ENCODE results near the gene MRPL54. TPM values are rescaled to one million over a fixed set of nuclear protein-coding genes. Genes with fewer than 3 reads are reported as not detected.
A peak's percentile ranks its signal among the peaks of the same experiment; 100 is the strongest.
"Not testable (repeated sequence)": the region's sequence is repeated elsewhere in the genome, so short reads cannot be mapped to it uniquely, and the experiment has no call there.

The MRPL54 gene
- total and polyA plus RNA-seq, 12 donors: 61.4 to 124 (median 69.3) TPM

GRCh38 chr19:3813473-3814392 lies 51.3 kb downstream of the MRPL54 start:
- TF ChIP-seq, protein P1, sequence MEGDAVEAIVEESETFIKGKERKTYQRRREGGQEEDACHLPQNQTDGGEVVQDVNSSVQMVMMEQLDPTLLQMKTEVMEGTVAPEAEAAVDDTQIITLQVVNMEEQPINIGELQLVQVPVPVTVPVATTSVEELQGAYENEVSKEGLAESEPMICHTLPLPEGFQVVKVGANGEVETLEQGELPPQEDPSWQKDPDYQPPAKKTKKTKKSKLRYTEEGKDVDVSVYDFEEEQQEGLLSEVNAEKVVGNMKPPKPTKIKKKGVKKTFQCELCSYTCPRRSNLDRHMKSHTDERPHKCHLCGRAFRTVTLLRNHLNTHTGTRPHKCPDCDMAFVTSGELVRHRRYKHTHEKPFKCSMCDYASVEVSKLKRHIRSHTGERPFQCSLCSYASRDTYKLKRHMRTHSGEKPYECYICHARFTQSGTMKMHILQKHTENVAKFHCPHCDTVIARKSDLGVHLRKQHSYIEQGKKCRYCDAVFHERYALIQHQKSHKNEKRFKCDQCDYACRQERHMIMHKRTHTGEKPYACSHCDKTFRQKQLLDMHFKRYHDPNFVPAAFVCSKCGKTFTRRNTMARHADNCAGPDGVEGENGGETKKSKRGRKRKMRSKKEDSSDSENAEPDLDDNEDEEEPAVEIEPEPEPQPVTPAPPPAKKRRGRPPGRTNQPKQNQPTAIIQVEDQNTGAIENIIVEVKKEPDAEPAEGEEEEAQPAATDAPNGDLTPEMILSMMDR (IDR thresholded peaks at IDR 0.05): no peak
- Histone ChIP-seq H3K4me1 (peaks cover 4 to 43% (median 20%) of the 10 kb centered on the region in 9 donors), H3K9me3 (no peaks in the 10 kb centered on the region), H3K27ac (peak overlapping the region in 8 of 10 donors; percentile 47 to 82 (median 75)), H3K4me3 (no peak overlapping the region), H3K27me3 (peaks cover 0 to 10% (median 0%) of the 10 kb centered on the region in 7 donors), H3K36me3 (no peaks in the 10 kb centered on the region)
- ATAC-seq (peak in 2 of 8 donors; percentile 13 to 34), DNase-seq (no peak)
- 57 to 61% methylated on average over 22 of the region's 22 CpGs for WGBS, 2 donors
- intact Hi-C loops (cut with DNase I): no loop called here

DNA sequence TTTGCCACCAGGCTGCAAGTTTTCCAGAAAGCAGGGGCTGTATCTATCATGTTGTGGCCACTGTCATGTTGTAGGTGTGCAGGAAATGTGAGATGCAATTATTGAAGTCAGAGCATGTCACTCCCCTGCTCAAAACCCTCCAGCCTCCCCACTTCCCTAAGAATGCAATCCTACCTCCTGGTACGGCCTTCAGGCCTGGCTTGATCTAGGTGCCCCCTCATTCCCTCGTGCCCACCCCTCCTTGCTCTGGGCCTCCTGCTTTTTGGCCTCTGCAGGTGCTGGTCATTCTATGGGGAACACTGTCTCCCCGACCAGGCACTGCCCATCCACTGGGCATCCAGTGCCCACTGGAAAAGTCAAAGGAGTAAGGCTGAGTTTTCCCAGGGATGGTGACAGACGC lies 52.2 kb downstream of the MRPL54 start:
- no peaks in the 10 kb centered on the region for H3K9me3 ChIP-seq
- DNase-seq (no peak), ATAC-seq (no peak)
- WGBS, 2 donors: 95 to 97% methylated on average over 4 of the region's 4 CpGs
- H3K27ac ChIP-seq: peak overlapping the region in 1 of 10 donors; percentile 26
- TF ChIP-seq, protein P1 (IDR thresholded peaks at IDR 0.05): no peak
- H3K27me3 ChIP-seq: peaks cover 0 to 10% (median 0%) of the 10 kb centered on the region in 7 donors
- intact Hi-C loops (cut with DNase I): no loop called here
- H3K36me3 ChIP-seq: no peaks in the 10 kb centered on the region
- peaks cover 4 to 48% (median 22%) of the 10 kb centered on the region in 9 donors for H3K4me1 ChIP-seq
- H3K4me3 ChIP-seq: no peak overlapping the region

DNA sequence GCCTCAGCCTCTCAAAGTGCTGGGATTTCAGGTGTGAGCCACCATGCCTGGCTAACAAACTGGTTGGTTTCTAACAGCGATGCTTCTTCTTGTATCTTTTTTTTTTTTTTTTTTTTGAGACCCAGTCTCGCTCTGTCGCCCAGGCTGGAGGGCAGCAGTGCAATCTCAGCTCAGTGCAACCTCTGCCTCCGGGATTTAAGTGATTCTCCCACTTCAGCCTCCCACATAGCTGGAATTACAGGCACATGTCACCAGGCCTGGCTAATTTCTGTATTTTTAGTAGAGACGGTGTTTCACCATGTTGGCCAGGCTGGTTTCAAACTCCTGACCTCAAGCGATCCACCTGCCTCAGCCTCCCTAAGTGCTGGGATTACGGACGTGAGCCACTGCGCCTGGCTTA lies 53.7 kb downstream of the MRPL54 start:
- WGBS, 2 donors: 93 to 96% methylated on average over 9 of the region's 9 CpGs
- H3K36me3 ChIP-seq; DNase-seq; H3K27me3 ChIP-seq; H3K9me3 ChIP-seq; H3K4me3 ChIP-seq; H3K27ac ChIP-seq; intact Hi-C loops (cut with DNase I); ATAC-seq: not testable (repeated sequence)
- H3K4me1 ChIP-seq: peaks cover 4 to 41% (median 22%) of the 10 kb centered on the region in 9 donors

- H3K27ac ChIP-seq: no peak overlapping the region
- H3K9me3 ChIP-seq: no peaks in the 10 kb centered on the region
- peaks cover 0 to under 1% (median 0%) of the 10 kb centered on the region in 7 donors for H3K27me3 ChIP-seq
- DNase-seq (no peak), ATAC-seq (no peak)
- TF ChIP-seq, protein P1 (IDR thresholded peaks at IDR 0.05): no peak
- intact Hi-C loops (cut with DNase I): no loop called here
- H3K36me3 ChIP-seq: no peaks in the 10 kb centered on the region
- WGBS, 2 donors: 90 to 92% methylated on average over 45 of the region's 45 CpGs
- no peak overlapping the region for H3K4me3 ChIP-seq
- peaks cover 4 to 38% (median 19%) of the 10 kb centered on the region in 9 donors for H3K4me1 ChIP-seq
These were observed 54.2 kb downstream of the MRPL54 start for GRCh38 chr19:3816566-3817218.

Other genes with a start within 250 kb of the MRPL54 start
- 1 to 10 TPM in 2 of 10 donors, under 1 TPM in 8; 0.38 to 1.3 (median 0.79) TPM for gene TEKTIP1, start 223.5 kb upstream of the MRPL54 start, total RNA-seq
- gene TEKTIP1, start 223.5 kb upstream of the MRPL54 start, polyA plus RNA-seq: under 1 TPM in 1 of 2 donors, not detected in 1; 0.09 TPM
- gene MFSD12, start 205.1 kb upstream of the MRPL54 start, total RNA-seq: 10 to 100 TPM; 11.6 to 41.3 (median 21.0) TPM
- 10 to 100 TPM; 24.3 to 43.2 TPM for gene MFSD12, start 205.1 kb upstream of the MRPL54 start, polyA plus RNA-seq
- gene HMG20B, start 189.7 kb upstream of the MRPL54 start, total RNA-seq: 10 to 100 TPM; 19.5 to 49.3 (median 30.3) TPM
- 10 to 100 TPM; 65.2 to 73.3 TPM for gene HMG20B, start 189.7 kb upstream of the MRPL54 start, polyA plus RNA-seq
- 1 to 10 TPM; 1.3 to 2.8 (median 2.1) TPM for gene GIPC3, start 177.2 kb upstream of the MRPL54 start, total RNA-seq
- gene GIPC3, start 177.2 kb upstream of the MRPL54 start, polyA plus RNA-seq: 1 to 10 TPM in 1 of 2 donors, under 1 TPM in 1; 0.90 to 2.4 TPM
- gene TBXA2R, start 155.8 kb upstream of the MRPL54 start, total RNA-seq: 1 to 10 TPM; 1.6 to 4.0 (median 3.0) TPM
- 1 to 10 TPM; 2.9 to 3.4 TPM for gene TBXA2R, start 155.8 kb upstream of the MRPL54 start, polyA plus RNA-seq
- 10 to 100 TPM in 9 of 10 donors, 1 to 10 TPM in 1; 9.7 to 15.8 (median 12.1) TPM for gene CACTIN, start 135.9 kb upstream of the MRPL54 start, total RNA-seq
- 10 to 100 TPM; 15.8 to 17.6 TPM for gene CACTIN, start 135.9 kb upstream of the MRPL54 start, polyA plus RNA-seq
- gene PIP5K1C, start 62.2 kb upstream of the MRPL54 start, total RNA-seq: 10 to 100 TPM; 28.2 to 46.6 (median 36.3) TPM
- gene PIP5K1C, start 62.2 kb upstream of the MRPL54 start, polyA plus RNA-seq: 10 to 100 TPM; 18.3 to 18.9 TPM
- gene TJP3, start 54.3 kb upstream of the MRPL54 start, total RNA-seq: under 1 TPM in 3 of 10 donors, not detected in 7; 0.15 to 0.49 (median 0.34) TPM
- under 1 TPM in 1 of 2 donors, not detected in 1; 0.06 TPM for gene TJP3, start 54.3 kb upstream of the MRPL54 start, polyA plus RNA-seq
- 10 to 100 TPM in 6 of 10 donors, 1 to 10 TPM in 4; 7.4 to 16.6 (median 10.7) TPM for gene APBA3, start 990 bp upstream of the MRPL54 start, total RNA-seq
- gene APBA3, start 990 bp upstream of the MRPL54 start, polyA plus RNA-seq: 10 to 100 TPM; 20.0 to 22.6 TPM
- not detected for gene RAX2, start 9.5 kb downstream of the MRPL54 start, total RNA-seq
- not detected for gene RAX2, start 9.5 kb downstream of the MRPL54 start, polyA plus RNA-seq
- 1 to 10 TPM in 1 of 10 donors, under 1 TPM in 9; 0.14 to 4.9 (median 0.44) TPM for gene MATK, start 23.7 kb downstream of the MRPL54 start, total RNA-seq
- 1 to 10 TPM in 1 of 2 donors, under 1 TPM in 1; 0.97 to 1.2 TPM for gene MATK, start 23.7 kb downstream of the MRPL54 start, polyA plus RNA-seq
- under 1 TPM in 2 of 10 donors, not detected in 8; 0.04 to 0.29 TPM for gene ZFR2, start 106.4 kb downstream of the MRPL54 start, total RNA-seq
- gene ZFR2, start 106.4 kb downstream of the MRPL54 start, polyA plus RNA-seq: not detected
- not detected for gene ATCAY, start 118.0 kb downstream of the MRPL54 start, total RNA-seq
- gene ATCAY, start 118.0 kb downstream of the MRPL54 start, polyA plus RNA-seq: not detected
- 1,000 to 10,000 TPM in 1 of 10 donors, 100 to 1,000 TPM in 9; 241 to 2,570 (median 640) TPM for gene NMRK2, start 170.4 kb downstream of the MRPL54 start, total RNA-seq
- gene NMRK2, start 170.4 kb downstream of the MRPL54 start, polyA plus RNA-seq: 1,000 to 10,000 TPM; 1,128 to 1,168 TPM
- gene DAPK3, start 208.4 kb downstream of the MRPL54 start, total RNA-seq: 100 to 1,000 TPM in 5 of 10 donors, 10 to 100 TPM in 5; 72.5 to 222 (median 99.5) TPM
- 100 to 1,000 TPM; 140 to 214 TPM for gene DAPK3, start 208.4 kb downstream of the MRPL54 start, polyA plus RNA-seq
- gene EEF2, start 222.8 kb downstream of the MRPL54 start, total RNA-seq: 1,000 to 10,000 TPM; 1,845 to 2,887 (median 2,645) TPM
- gene EEF2, start 222.8 kb downstream of the MRPL54 start, polyA plus RNA-seq: 1,000 to 10,000 TPM in 1 of 2 donors, 100 to 1,000 TPM in 1; 704 to 1,279 TPM
- gene PIAS4, start 245.1 kb downstream of the MRPL54 start, total RNA-seq: 10 to 100 TPM; 11.5 to 22.8 (median 14.3) TPM
- gene PIAS4, start 245.1 kb downstream of the MRPL54 start, polyA plus RNA-seq: 10 to 100 TPM in 1 of 2 donors, 1 to 10 TPM in 1; 8.5 to 10.5 TPM